Body of pancreas (tissue), 4 donors: ENCODE data around the gene SLC19A3.

Source experiments
- POLR2A ChIP-seq, 3 donors: fragments of 450-650 bp; IDR thresholded peaks; one replicate each; pipeline ENCODE4 v1.6.1; 2016; ENCODE audit warnings: antibody characterized with exemption in 3 of 3, mild to moderate bottlenecking in 2 of 3
- TF ChIP-seq, protein P1 (sequence below), 7 experiments: fragments of 450-650 bp in 4 of 7; fragments of 200-600 bp in 3 of 7; sonication (generic) in 3 of 7; IDR thresholded peaks; one replicate each; pipeline ENCODE4 v1.5.1; 2016 to 2019; ENCODE audit warnings: antibody characterized with exemption in 7 of 7

GRCh38 chr2:227759411-227760118 lies 41.7 kb upstream of the SLC19A3 start:
- TF ChIP-seq, protein P1, sequence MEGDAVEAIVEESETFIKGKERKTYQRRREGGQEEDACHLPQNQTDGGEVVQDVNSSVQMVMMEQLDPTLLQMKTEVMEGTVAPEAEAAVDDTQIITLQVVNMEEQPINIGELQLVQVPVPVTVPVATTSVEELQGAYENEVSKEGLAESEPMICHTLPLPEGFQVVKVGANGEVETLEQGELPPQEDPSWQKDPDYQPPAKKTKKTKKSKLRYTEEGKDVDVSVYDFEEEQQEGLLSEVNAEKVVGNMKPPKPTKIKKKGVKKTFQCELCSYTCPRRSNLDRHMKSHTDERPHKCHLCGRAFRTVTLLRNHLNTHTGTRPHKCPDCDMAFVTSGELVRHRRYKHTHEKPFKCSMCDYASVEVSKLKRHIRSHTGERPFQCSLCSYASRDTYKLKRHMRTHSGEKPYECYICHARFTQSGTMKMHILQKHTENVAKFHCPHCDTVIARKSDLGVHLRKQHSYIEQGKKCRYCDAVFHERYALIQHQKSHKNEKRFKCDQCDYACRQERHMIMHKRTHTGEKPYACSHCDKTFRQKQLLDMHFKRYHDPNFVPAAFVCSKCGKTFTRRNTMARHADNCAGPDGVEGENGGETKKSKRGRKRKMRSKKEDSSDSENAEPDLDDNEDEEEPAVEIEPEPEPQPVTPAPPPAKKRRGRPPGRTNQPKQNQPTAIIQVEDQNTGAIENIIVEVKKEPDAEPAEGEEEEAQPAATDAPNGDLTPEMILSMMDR (IDR thresholded peaks at IDR 0.05): no peak
- TF ChIP-seq POLR2A (IDR thresholded peaks at IDR 0.05): no peak
